Liver (tissue), 9 donors: ENCODE measurements around the gene SSPN. TPM values are rescaled to one million over a fixed set of nuclear protein-coding genes. Genes with fewer than 3 reads are reported as not detected.
A peak's percentile ranks its signal among the peaks of the same experiment; 100 is the strongest.

ENCODE experiments used
- DNase-seq: peaks from one replicate; pipeline ENCODE4 v3.0.0-alpha.2; 2017; ENCODE audit warnings: low spot score
- H3K27ac ChIP-seq, 2 donors: one replicate each; pipeline ENCODE4 v1.7.0; 2013; ENCODE audit warnings: inconsistent platforms in 2 of 2, low read length in 2 of 2, control low read depth in 1 of 2, low read depth in 1 of 2, mild to moderate bottlenecking in 1 of 2
- H3K27me3 ChIP-seq, 4 donors: one replicate each; pipeline versions ENCODE4 v1.6.1 to v1.7.0; 2013; ENCODE audit warnings: low read length in 3 of 4, inconsistent platforms in 1 of 4, mild to moderate bottlenecking in 1 of 4, moderate library complexity in 1 of 4; ENCODE audit not compliant: control insufficient read depth in 4 of 4, insufficient read depth in 4 of 4
- H3K36me3 ChIP-seq, 4 donors: one replicate each; pipeline versions ENCODE4 v1.6.1 to v1.7.0; 2013; ENCODE audit warnings: low read length in 3 of 4, mild to moderate bottlenecking in 3 of 4, low read depth in 1 of 4, moderate library complexity in 1 of 4; ENCODE audit not compliant: control insufficient read depth in 4 of 4, insufficient read depth in 3 of 4
- H3K4me1 ChIP-seq, 4 donors: one replicate each; pipeline versions ENCODE4 v1.6.1 to v1.7.0; 2013; ENCODE audit warnings: low read length in 3 of 4, mild to moderate bottlenecking in 3 of 4, moderate library complexity in 1 of 4; ENCODE audit not compliant: control insufficient read depth in 4 of 4, insufficient read depth in 4 of 4
- H3K4me3 ChIP-seq, 3 donors: one replicate each; pipeline versions ENCODE4 v1.6.1 to v1.7.0; 2013; ENCODE audit warnings: low read length in 3 of 3, control low read depth in 1 of 3, low read depth in 1 of 3, mild to moderate bottlenecking in 1 of 3
- H3K9ac ChIP-seq, 2 donors: one replicate each; pipeline ENCODE4 v1.7.0; 2013; ENCODE audit warnings: low read length in 2 of 2, mild to moderate bottlenecking in 2 of 2, moderate library complexity in 2 of 2, control low read depth in 1 of 2, low read depth in 1 of 2
- H3K9me3 ChIP-seq, 4 donors: one replicate each; pipeline versions ENCODE4 v1.6.1 to v1.7.0; 2013; ENCODE audit warnings: low read length in 3 of 4; ENCODE audit not compliant: control insufficient read depth in 4 of 4
- ATF3 ChIP-seq: IDR thresholded peaks from 2 replicates; pipeline ENCODE4 v1.6.1; 2016; ENCODE audit warnings: antibody characterized with exemption
- EGR1 ChIP-seq, 2 donors: IDR thresholded peaks; 2 replicates each; pipeline ENCODE4 v1.6.1; 2016 to 2018; ENCODE audit warnings: antibody characterized with exemption in 2 of 2, low read depth in 2 of 2
- FOXA1 ChIP-seq: IDR thresholded peaks from 2 replicates; pipeline ENCODE4 v1.6.1; 2016; ENCODE audit warnings: antibody characterized with exemption
- FOXA2 ChIP-seq: IDR thresholded peaks from 2 replicates; pipeline ENCODE4 v1.6.1; 2016; ENCODE audit warnings: antibody characterized with exemption
- GABPA ChIP-seq, 2 donors: IDR thresholded peaks in 1 of 2; conservative IDR thresholded peaks in 1 of 2; 2 replicates each; pipeline ENCODE4 v1.6.1; 2016; ENCODE audit warnings: antibody characterized with exemption in 2 of 2, mild to moderate bottlenecking in 1 of 2, moderate library complexity in 1 of 2
- HNF4A ChIP-seq, 2 donors: conservative IDR thresholded peaks; 2 replicates each; pipeline ENCODE4 v1.6.1; 2016; ENCODE audit warnings: antibody characterized with exemption in 2 of 2, mild to moderate bottlenecking in 2 of 2
- HNF4G ChIP-seq: IDR thresholded peaks from 2 replicates; pipeline ENCODE4 v1.6.1; 2016; ENCODE audit warnings: antibody characterized with exemption
- JUND ChIP-seq, 2 donors: IDR thresholded peaks; 2 replicates each; pipeline ENCODE4 v1.6.1; 2016; ENCODE audit warnings: antibody characterized with exemption in 2 of 2
- MAX ChIP-seq: IDR thresholded peaks from 2 replicates; pipeline ENCODE4 v1.6.1; 2016; ENCODE audit warnings: antibody characterized with exemption
- NR2F2 ChIP-seq: IDR thresholded peaks from 2 replicates; pipeline ENCODE4 v1.6.1; 2016; ENCODE audit warnings: antibody characterized with exemption
- RAD21 ChIP-seq, 2 donors: IDR thresholded peaks; 2 replicates each; pipeline ENCODE4 v1.6.1; 2016; ENCODE audit warnings: antibody characterized with exemption in 2 of 2, mild to moderate bottlenecking in 2 of 2
- SP1 ChIP-seq: IDR thresholded peaks from 2 replicates; pipeline ENCODE4 v1.6.1; 2018; ENCODE audit warnings: antibody characterized with exemption, mild to moderate bottlenecking
- TAF1 ChIP-seq: conservative IDR thresholded peaks from 2 replicates; pipeline ENCODE4 v1.6.1; 2016; ENCODE audit warnings: antibody characterized with exemption, mild to moderate bottlenecking
- YY1 ChIP-seq: IDR thresholded peaks from 2 replicates; pipeline ENCODE4 v1.6.1; 2016; ENCODE audit warnings: antibody characterized with exemption, mild to moderate bottlenecking
- ZBTB33 ChIP-seq: IDR thresholded peaks from 2 replicates; pipeline ENCODE4 v1.6.1; 2016; ENCODE audit warnings: antibody characterized with exemption
- WGBS: extraction: QIAGEN DNeasy Blood & Tissue Kit; methylation state at CpG from one replicate; pipeline ENCODE4 v1.1.7; 2013; 5-methylcytosine and 5-hydroxymethylcytosine counted together
- polyA plus RNA-seq, 2 donors: library from polyadenylated mRNA; stranded (reverse) in 1 of 2; unstranded in 1 of 2; fragments of 200-250 nt in 1 of 2; fragments of >200 nt in 1 of 2; fragmentation: Nextera tagmentation in 1 of 2; extraction: Ambion mirVana in 1 of 2; gene quantifications; one replicate each; pipeline versions ENCODE4 v1.2.1 to v1.2.3, GENCODE V29; 2013 to 2015
- total RNA-seq, 2 donors: library from RNA; depleted of rRNA; stranded (reverse); fragments of >200 nt; gene quantifications; one replicate each; pipeline ENCODE4 v1.2.3, GENCODE V29; 2014
- TF ChIP-seq, protein P1 (sequence below): IDR thresholded peaks from 2 replicates; pipeline ENCODE4 v1.6.1; 2016; ENCODE audit warnings: antibody characterized with exemption, mild to moderate bottlenecking
- TF ChIP-seq, protein P2 (sequence below): fragments of 150-350 bp; IDR thresholded peaks from 2 replicates; pipeline ENCODE4 v1.5.1; 2017; ENCODE audit warnings: improper control_type of control experiment, low read depth, low read length; ENCODE audit not compliant: missing input control
- donor health status: healthy.
- donor health status: healthy.
- donor health status: healthy.
- donor health status: healthy.
- donor health status: healthy.

Gene SSPN
- total and polyA plus RNA-seq, 4 donors: 0.33 to 0.67 (median 0.46) TPM

GRCh38 chr12:26227361-26227745 lies 32.0 kb downstream of the SSPN start:
- no peak for TF ChIP-seq MAX
- TF ChIP-seq HNF4G: no peak
- no peak for TF ChIP-seq HNF4A (conservative IDR thresholded peaks at IDR 0.05)
- TF ChIP-seq ATF3: no peak
- no peak for TF ChIP-seq FOXA2
- TF ChIP-seq, protein P1, sequence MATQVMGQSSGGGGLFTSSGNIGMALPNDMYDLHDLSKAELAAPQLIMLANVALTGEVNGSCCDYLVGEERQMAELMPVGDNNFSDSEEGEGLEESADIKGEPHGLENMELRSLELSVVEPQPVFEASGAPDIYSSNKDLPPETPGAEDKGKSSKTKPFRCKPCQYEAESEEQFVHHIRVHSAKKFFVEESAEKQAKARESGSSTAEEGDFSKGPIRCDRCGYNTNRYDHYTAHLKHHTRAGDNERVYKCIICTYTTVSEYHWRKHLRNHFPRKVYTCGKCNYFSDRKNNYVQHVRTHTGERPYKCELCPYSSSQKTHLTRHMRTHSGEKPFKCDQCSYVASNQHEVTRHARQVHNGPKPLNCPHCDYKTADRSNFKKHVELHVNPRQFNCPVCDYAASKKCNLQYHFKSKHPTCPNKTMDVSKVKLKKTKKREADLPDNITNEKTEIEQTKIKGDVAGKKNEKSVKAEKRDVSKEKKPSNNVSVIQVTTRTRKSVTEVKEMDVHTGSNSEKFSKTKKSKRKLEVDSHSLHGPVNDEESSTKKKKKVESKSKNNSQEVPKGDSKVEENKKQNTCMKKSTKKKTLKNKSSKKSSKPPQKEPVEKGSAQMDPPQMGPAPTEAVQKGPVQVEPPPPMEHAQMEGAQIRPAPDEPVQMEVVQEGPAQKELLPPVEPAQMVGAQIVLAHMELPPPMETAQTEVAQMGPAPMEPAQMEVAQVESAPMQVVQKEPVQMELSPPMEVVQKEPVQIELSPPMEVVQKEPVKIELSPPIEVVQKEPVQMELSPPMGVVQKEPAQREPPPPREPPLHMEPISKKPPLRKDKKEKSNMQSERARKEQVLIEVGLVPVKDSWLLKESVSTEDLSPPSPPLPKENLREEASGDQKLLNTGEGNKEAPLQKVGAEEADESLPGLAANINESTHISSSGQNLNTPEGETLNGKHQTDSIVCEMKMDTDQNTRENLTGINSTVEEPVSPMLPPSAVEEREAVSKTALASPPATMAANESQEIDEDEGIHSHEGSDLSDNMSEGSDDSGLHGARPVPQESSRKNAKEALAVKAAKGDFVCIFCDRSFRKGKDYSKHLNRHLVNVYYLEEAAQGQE: no peak
- no peak for TF ChIP-seq GABPA (IDR thresholded peaks at IDR 0.05 in 1 of 2, conservative IDR thresholded peaks at IDR 0.05 in 1 of 2)
- TF ChIP-seq RAD21 (IDR thresholded peaks at IDR 0.05): no peak
- TF ChIP-seq ZBTB33: no peak
- TF ChIP-seq YY1: no peak
- TF ChIP-seq TAF1: no peak
- no peak for TF ChIP-seq FOXA1
- no peak for TF ChIP-seq NR2F2
- peak overlapping the region in 1 of 3 donors; percentile 35 for H3K4me3 ChIP-seq
- no peak overlapping the region for H3K9ac ChIP-seq

DNA sequence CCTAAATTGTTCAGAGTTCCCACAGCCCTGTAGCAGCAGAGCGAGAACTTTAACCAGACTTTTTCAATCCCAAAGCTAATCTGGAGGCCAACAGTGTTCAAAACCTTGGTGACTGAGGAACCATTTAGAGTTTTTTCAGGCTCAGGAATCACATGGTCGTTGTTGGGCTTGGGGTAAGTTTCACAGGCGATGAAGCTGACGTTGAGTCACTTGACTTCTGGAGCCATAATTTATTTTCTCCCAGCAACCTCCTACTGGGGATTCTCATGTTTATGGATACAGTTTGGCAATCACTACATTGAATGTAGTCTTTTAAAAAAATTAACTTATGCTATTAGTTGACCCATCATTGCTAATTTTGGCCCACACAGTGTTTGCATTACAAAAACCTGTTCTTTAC lies 34.5 kb downstream of the SSPN start:
- no peaks in the 10 kb centered on the region for H3K36me3 ChIP-seq
- H3K9ac ChIP-seq: no peak overlapping the region
- no peak overlapping the region for H3K4me3 ChIP-seq
- H3K9me3 ChIP-seq: no peaks in the 10 kb centered on the region
- no peak for DNase-seq
- TF ChIP-seq GABPA (IDR thresholded peaks at IDR 0.05 in 1 of 2, conservative IDR thresholded peaks at IDR 0.05 in 1 of 2) (no peak), MAX (no peak), HNF4G (no peak), NR2F2 (no peak), EGR1 (IDR thresholded peaks at IDR 0.05; ENCODE audit: low read depth in 2 of 2) (no peak), SP1 (no peak), YY1 (no peak), JUND (IDR thresholded peaks at IDR 0.05) (no peak), FOXA1 (no peak), HNF4A (conservative IDR thresholded peaks at IDR 0.05) (no peak)
- TF ChIP-seq, protein P1: no peak
- TF ChIP-seq, protein P2, sequence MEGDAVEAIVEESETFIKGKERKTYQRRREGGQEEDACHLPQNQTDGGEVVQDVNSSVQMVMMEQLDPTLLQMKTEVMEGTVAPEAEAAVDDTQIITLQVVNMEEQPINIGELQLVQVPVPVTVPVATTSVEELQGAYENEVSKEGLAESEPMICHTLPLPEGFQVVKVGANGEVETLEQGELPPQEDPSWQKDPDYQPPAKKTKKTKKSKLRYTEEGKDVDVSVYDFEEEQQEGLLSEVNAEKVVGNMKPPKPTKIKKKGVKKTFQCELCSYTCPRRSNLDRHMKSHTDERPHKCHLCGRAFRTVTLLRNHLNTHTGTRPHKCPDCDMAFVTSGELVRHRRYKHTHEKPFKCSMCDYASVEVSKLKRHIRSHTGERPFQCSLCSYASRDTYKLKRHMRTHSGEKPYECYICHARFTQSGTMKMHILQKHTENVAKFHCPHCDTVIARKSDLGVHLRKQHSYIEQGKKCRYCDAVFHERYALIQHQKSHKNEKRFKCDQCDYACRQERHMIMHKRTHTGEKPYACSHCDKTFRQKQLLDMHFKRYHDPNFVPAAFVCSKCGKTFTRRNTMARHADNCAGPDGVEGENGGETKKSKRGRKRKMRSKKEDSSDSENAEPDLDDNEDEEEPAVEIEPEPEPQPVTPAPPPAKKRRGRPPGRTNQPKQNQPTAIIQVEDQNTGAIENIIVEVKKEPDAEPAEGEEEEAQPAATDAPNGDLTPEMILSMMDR: no peak
- WGBS: 92% methylated on average over 4 of the region's 4 CpGs
- H3K27me3 ChIP-seq: peaks cover 0 to 11% (median 0%) of the 10 kb centered on the region in 4 donors
- peaks cover 3 to 10% (median 5%) of the 10 kb centered on the region in 4 donors for H3K4me1 ChIP-seq
- no peak overlapping the region for H3K27ac ChIP-seq

More at GRCh38 chr12:26227361-26227745, 32.0 kb downstream of the SSPN start:
- Histone ChIP-seq H3K27me3 (peaks cover 0 to 13% (median 0%) of the 10 kb centered on the region in 4 donors), H3K36me3 (no peaks in the 10 kb centered on the region), H3K9me3 (no peaks in the 10 kb centered on the region), H3K27ac (no peak overlapping the region), H3K4me1 (peaks cover 3 to 10% (median 5%) of the 10 kb centered on the region in 4 donors)
- WGBS: 60% methylated on average over 6 of the region's 6 CpGs
- DNase-seq: no peak
